Cardiac muscle cell (in vitro differentiated cells and primary cell): ENCODE results near the gene TM9SF1. TPM values are rescaled to one million over a fixed set of nuclear protein-coding genes. Genes with fewer than 3 reads are reported as not detected.

ENCODE experiments used
- DNase-seq, 2 donors: peaks; one replicate each; pipeline versions ENCODE4 v3.0.0 to v3.0.0-alpha.2; 2010 to 2017; ENCODE audit warnings: low read depth in 1 of 2, low spot score in 1 of 2
- H3K27ac ChIP-seq: fragments of 200-600 bp; sonication (generic); 2 replicates; pipeline ENCODE4 v1.5.1; 2016
- H3K27me3 ChIP-seq: fragments of 200-600 bp; sonication (generic); 2 replicates; pipeline ENCODE4 v1.6.0; 2016; ENCODE audit warnings: control low read depth
- H3K36me3 ChIP-seq: fragments of 200-600 bp; sonication (generic); 2 replicates; pipeline ENCODE4 v1.5.1; 2016; ENCODE audit warnings: control low read depth
- H3K4me1 ChIP-seq: fragments of 200-600 bp; sonication (generic); 2 replicates; pipeline ENCODE4 v1.8.1; 2017; ENCODE audit warnings: low read depth, mild to moderate bottlenecking, mixed run types
- H3K4me3 ChIP-seq: fragments of 200-600 bp; sonication (generic); 2 replicates; pipeline ENCODE4 v1.5.1; 2016; ENCODE audit warnings: mild to moderate bottlenecking
- H3K9me3 ChIP-seq: fragments of 200-600 bp; sonication (generic); 2 replicates; pipeline ENCODE4 v1.5.1; 2017; ENCODE audit warnings: low read depth, mild to moderate bottlenecking, control low read depth
- CTCF ChIP-seq: IDR thresholded peaks from 2 replicates; pipeline ENCODE4 v1.5.1; 2012; ENCODE audit warnings: low read depth, mild to moderate bottlenecking, low read length
- polyA plus RNA-seq: library from polyadenylated mRNA; unstranded; fragments of >200 nt; fragmentation: Nextera tagmentation; extraction: Ambion mirVana; gene quantifications from 2 replicates; pipeline ENCODE4 v1.2.1, GENCODE V29; 2016
- total RNA-seq: library from RNA; depleted of rRNA; stranded (reverse); fragments of >200 nt; gene quantifications from 2 replicates; pipeline ENCODE4 v1.2.3, GENCODE V29; 2016

TM9SF1 gene
- total and polyA plus RNA-seq, 2 experiments from 2014 or later: 40.2 to 65.3 TPM

GRCh38 chr14:24238527-24239037 lies 43.3 kb upstream of the TM9SF1 start:
- H3K9me3 ChIP-seq: no peaks in the 10 kb centered on the region
- no peak overlapping the region for H3K4me3 ChIP-seq
- no peak for TF ChIP-seq CTCF
- DNase-seq: no peak
- no peak overlapping the region for H3K27ac ChIP-seq
- peaks cover 23% of the 10 kb centered on the region for H3K36me3 ChIP-seq
- H3K27me3 ChIP-seq: no peaks in the 10 kb centered on the region
- H3K4me1 ChIP-seq: peaks cover 2% of the 10 kb centered on the region

- no peak overlapping the region for H3K27ac ChIP-seq
- no peak for DNase-seq
- no peaks in the 10 kb centered on the region for H3K9me3 ChIP-seq
- peaks cover 23% of the 10 kb centered on the region for H3K36me3 ChIP-seq
- H3K27me3 ChIP-seq: no peaks in the 10 kb centered on the region
- no peak overlapping the region for H3K4me3 ChIP-seq
- peaks cover 6% of the 10 kb centered on the region for H3K4me1 ChIP-seq
- no peak for TF ChIP-seq CTCF
Observed at GRCh38 chr14:24238123-24238522, 42.9 kb upstream of the TM9SF1 start.

- Histone ChIP-seq H3K36me3 (peaks cover 23% of the 10 kb centered on the region), H3K27me3 (no peaks in the 10 kb centered on the region), H3K4me1 (peaks cover 7% of the 10 kb centered on the region), H3K9me3 (no peaks in the 10 kb centered on the region), H3K4me3 (no peak overlapping the region), H3K27ac (no peak overlapping the region)
- TF ChIP-seq CTCF: no peak
- no peak for DNase-seq
Observed at GRCh38 chr14:24237463-24237955, 42.3 kb upstream of the TM9SF1 start.

- H3K4me3 ChIP-seq: no peak overlapping the region
- no peaks in the 10 kb centered on the region for H3K27me3 ChIP-seq
- DNase-seq: no peak
- H3K9me3 ChIP-seq: no peaks in the 10 kb centered on the region
- H3K4me1 ChIP-seq: peaks cover 7% of the 10 kb centered on the region
- TF ChIP-seq CTCF: no peak
- H3K36me3 ChIP-seq: peaks cover 23% of the 10 kb centered on the region
- H3K27ac ChIP-seq: no peak overlapping the region
Observed at GRCh38 chr14:24236689-24237462, 41.6 kb upstream of the TM9SF1 start.

GRCh38 chr14:24235804-24236688 lies 40.8 kb upstream of the TM9SF1 start:
- Histone ChIP-seq H3K4me1 (peaks cover 7% of the 10 kb centered on the region), H3K4me3 (no peak overlapping the region), H3K9me3 (no peaks in the 10 kb centered on the region), H3K36me3 (peaks cover 23% of the 10 kb centered on the region), H3K27ac (no peak overlapping the region), H3K27me3 (no peaks in the 10 kb centered on the region)
- TF ChIP-seq CTCF: no peak
- DNase-seq: no peak
